ENCODE results near the gene NMD3.

Gene NMD3

GRCh38 chr3:161291191-161291901, 70.2 kb downstream of the NMD3 start:
- DNase-seq = no peak

DNA sequence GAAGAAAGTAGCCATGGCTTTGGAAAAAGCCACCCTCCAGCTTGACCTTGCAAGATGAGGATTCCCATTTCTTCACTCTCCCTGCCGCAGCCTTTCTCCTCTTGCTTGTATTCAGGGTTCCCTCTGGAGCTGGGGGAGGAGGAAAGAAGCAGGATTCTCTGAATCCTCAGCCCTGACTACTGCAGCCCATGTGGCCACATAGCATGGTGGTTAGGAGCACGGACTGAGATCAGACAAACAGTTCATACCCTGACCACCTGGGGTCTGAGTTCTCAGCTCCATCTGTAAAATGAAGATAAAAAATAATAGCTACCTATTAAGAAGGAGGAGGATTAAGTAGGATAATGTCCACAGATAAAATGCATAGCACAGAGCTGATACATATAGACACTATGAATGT, 72.3 kb downstream of the NMD3 start:
- no peak for DNase-seq

DNA sequence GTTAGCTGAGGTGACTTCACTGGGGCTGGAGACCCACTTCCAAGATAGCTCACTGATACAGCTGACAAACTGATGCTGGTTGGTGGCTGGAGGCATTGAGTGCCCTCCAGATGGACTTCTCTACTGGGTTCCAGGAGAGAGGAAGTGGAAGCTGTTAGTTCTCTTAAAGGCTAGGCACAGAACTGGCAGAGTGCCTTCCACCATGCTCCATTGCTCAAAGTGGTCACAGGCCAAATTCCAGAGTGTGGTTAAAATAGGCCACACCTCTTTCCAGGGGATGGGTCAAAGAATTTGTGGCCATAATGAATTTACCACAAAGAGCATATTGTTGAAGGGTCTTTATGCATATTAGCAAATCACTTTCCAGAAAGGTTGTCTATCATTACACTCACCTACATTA, 74.2 kb downstream of the NMD3 start:
- DNase-seq = no peak

DNA sequence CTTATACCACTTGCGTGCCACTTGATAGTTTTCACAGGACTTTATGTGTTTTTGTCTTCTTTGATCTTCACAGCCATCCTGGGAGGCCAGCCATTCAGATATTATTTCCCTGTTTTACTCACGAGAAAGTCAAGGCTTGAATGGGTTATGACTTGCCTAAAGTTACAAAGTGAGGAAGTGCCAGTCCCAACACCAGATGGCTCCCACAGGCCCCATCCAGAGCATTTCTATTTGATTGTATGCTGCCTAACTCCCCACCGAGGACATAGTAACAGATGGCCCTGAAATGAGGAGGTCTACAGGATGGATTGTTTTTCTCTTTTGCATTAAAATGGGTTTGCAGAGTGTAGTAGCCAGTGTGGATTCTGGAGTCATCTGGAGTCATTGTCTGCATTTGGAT, 75.7 kb downstream of the NMD3 start:
- DNase-seq = no peak
